Epithelial cell of esophagus (primary cell): ENCODE data around the gene CASP8.

Experiments
- DNase-seq: peaks from one replicate; pipeline ENCODE4 v3.0.0; 2010; ENCODE audit warnings: low read depth
- H3K4me3 ChIP-seq: 2 replicates; pipeline ENCODE4 v1.5.1; 2011; ENCODE audit warnings: mild to moderate bottlenecking, low read length, control low read depth
- TF ChIP-seq, protein P1 (sequence below): IDR thresholded peaks from 2 replicates; pipeline ENCODE4 v1.5.1; 2011; ENCODE audit warnings: low read depth, mild to moderate bottlenecking, low read length, control low read depth, inconsistent platforms; ENCODE audit not compliant: insufficient read depth; ENCODE audit errors: missing control alignments

The CASP8 gene

DNA sequence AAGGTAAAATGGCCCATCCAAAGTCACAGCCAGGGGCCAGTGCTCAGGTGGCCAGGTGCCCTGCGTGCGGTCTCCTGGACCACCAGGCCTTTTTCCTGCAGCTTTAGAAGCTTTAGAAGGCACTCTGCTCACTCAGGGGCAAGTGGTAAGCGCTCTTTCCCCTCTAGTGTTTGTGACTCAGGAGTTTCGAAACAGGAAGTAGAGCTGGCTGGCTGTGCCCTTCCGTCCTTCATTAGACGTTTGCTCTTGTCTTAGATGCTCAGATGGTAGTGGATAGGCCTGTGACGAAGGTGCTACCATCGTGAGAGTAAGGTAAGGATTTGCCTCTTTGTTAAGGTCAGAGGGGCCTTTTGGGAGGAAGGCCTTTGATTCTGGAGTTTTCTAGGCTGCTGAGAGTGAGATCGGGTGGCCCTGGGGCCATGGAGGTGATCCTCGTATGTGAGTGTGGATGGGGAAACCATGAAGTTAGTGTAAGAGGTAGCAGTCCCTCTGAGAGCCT is at the start of gene CASP8:
TSS of gene CASP8 (plus strand) at position 235 of the 499 bp plus-strand sequence. CDS start 5,951 bp downstream, outside the sequence.
- peak; percentile 82 for DNase-seq
- TF ChIP-seq, protein P1, sequence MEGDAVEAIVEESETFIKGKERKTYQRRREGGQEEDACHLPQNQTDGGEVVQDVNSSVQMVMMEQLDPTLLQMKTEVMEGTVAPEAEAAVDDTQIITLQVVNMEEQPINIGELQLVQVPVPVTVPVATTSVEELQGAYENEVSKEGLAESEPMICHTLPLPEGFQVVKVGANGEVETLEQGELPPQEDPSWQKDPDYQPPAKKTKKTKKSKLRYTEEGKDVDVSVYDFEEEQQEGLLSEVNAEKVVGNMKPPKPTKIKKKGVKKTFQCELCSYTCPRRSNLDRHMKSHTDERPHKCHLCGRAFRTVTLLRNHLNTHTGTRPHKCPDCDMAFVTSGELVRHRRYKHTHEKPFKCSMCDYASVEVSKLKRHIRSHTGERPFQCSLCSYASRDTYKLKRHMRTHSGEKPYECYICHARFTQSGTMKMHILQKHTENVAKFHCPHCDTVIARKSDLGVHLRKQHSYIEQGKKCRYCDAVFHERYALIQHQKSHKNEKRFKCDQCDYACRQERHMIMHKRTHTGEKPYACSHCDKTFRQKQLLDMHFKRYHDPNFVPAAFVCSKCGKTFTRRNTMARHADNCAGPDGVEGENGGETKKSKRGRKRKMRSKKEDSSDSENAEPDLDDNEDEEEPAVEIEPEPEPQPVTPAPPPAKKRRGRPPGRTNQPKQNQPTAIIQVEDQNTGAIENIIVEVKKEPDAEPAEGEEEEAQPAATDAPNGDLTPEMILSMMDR: no peak
- H3K4me3 ChIP-seq: no peak within 1 kb of the TSS

DNA sequence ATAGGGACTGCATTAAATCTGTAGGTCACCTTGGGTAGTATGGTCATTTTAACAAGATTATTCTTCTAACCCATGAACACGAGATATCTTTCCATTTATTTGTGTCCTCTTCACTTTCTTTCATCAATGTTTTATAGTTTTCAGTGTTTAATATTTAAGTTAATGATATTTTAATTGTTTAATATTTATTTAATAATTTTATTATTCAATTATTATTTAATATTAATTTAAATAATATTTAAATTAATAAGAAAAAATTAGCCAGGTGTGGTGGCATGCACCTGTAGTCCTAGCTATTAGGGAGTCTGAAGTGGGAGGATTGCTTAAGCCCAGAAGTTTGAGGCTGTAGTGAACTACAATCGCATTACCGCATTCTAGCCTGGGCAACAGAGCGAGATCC is 44.4 kb upstream of the CASP8 start:
- no peak overlapping the region for H3K4me3 ChIP-seq
- TF ChIP-seq, protein P1: no peak
- DNase-seq: no peak

DNA sequence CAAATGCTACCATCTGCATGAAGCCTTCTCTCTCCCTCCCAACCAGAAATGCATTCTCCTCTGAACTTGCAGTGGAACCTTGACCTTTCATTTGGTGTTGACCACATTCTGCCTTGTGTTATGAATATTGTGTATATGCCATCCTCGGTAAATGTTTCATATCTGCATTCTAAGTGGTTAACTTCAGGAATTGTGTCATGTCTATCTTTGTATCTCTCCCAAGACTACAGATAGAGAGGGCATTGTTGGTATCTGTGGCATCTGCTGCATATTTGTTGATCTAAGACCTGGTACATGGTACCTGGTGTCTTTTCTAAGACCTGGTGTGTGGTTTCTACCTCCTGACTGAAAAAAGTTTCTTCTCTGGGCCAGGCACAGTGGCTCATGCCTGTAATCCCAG is 43.4 kb upstream of the CASP8 start:
- no peak overlapping the region for H3K4me3 ChIP-seq
- DNase-seq: no peak
- TF ChIP-seq, protein P1: no peak

DNA sequence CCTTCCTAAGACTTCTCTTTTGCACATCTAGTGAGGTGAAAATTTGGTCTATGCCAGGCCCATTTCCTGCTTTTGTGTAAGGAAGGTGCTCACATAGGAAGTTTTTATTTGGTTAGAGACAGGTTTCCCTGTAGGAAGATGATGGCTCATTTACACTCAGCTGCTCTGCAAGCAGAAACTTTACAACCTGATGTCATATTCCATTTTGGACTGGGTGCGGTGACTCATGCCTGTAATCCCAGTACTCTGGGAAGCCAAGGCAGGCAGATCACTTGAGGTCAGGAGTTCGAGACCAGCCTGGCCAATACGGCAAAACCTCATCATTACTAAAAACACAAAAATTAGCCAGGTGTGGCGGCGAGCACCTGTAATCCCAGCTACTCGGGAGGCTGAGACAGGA is 41.6 kb upstream of the CASP8 start:
- peak; percentile 66 for DNase-seq
- TF ChIP-seq, protein P1: no peak
- no peak overlapping the region for H3K4me3 ChIP-seq

DNA sequence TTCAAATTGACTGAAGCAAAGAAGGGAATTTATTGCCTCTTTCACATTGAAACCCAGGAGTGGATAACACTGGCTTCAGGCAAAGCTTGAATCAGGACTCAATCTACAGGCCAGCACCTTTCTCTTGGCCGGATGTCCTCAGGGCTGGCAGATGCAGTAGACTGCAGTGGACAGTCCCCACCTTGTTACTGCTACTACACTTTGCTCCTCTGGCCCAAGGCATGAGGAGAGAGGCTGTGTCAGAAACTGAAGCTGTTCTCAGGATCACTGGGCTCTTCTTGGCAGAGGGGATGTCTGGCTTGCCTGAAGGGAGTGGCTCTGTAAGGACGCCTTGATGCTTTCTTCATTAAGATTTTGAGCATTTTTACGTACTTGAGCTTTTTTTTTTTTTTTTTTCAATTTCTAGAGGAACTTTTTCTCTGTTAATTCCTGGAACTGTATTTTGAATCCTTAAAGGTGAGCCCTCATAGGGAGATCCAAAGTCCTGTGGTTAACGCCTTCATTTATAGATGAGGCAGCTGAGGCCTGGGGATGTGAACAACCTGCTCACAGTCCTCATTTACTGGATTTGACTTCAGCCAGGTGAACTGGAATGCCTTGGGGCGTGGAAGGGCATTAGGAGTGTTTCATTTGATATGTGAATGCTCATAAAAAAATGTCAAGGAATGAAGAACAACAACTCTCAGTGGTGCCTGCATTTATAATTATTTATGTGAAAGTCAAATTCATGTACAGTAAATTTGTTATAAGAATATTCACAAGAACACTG is 40.8 kb upstream of the CASP8 start:
- H3K4me3 ChIP-seq: no peak overlapping the region
- DNase-seq: peak; percentile 22
- TF ChIP-seq, protein P1: no peak

DNA sequence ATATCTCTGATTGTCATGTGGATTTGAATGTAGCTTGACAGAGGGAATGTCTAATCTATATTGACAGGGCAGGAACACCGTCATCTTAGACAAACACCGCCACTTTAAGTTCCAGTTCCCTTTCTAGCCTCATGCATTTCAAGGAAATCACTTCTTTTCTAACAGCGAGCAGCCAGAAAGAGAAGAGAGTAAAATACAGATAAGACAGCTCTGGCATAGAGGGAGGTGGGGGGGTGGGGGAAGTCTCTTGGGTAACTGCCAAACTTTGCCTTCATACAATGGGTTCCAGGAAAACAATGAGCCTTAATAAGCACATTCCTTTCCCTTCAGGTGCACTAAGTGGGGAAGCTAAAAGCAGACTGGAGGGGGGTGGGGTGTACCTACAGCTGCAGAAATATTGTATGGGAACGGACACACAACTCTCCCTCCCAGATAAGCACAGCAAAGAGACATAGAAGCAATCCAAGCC is 40.2 kb upstream of the CASP8 start:
- no peak overlapping the region for H3K4me3 ChIP-seq
- peak; percentile 41 for DNase-seq
- TF ChIP-seq, protein P1: no peak
